Panc1 (cell line): ENCODE data around the gene SYCN. TPM values are rescaled to one million over a fixed set of nuclear protein-coding genes. Genes with fewer than 3 reads are reported as not detected.

Experiments
- ATAC-seq: fragments of 200-7000 bp; cut with Tn5 transposase; 2 replicates; pipeline ENCODE4 v1.9.1; 2020; ENCODE audit warnings: mild to moderate bottlenecking, moderate library complexity
- BruUV-seq: library from RNA; stranded (reverse); fragments of 400-500 nt; replicated peaks from 2 replicates; lab custom pipeline; 2021; lab: Mats Ljungman, UMichigan
- CTCF ChIA-PET: fragments of 300-600 bp; sonication (Branson Sonifier 250); formaldehyde crosslinking; loops from one replicate; lab custom pipeline; 2022; ENCODE audit warnings: antibody characterized with exemption; lab: Charles Lee
- POLR2A ChIA-PET: fragments of 300-600 bp; sonication (Branson Sonifier 250); formaldehyde crosslinking; loops from one replicate; lab custom pipeline; 2022; ENCODE audit warnings: antibody characterized with exemption; lab: Charles Lee
- DNase-seq: peaks from one replicate; pipeline ENCODE4 v3.0.0-alpha.2; 2010; ENCODE audit warnings: low read depth, low spot score
- H3K27ac ChIP-seq: 2 replicates; pipeline ENCODE4 v1.5.1; 2011; ENCODE audit warnings: mild to moderate bottlenecking, low read length, inconsistent platforms
- H3K27me3 ChIP-seq: fragments of 200-500 bp; sonication (Bioruptor generic); 2 replicates; pipeline ENCODE4 v1.6.0; 2014; ENCODE audit warnings: low read length, inconsistent platforms; ENCODE audit not compliant: control insufficient read depth, insufficient read depth
- H3K36me3 ChIP-seq: fragments of 200-500 bp; sonication (Bioruptor generic); 2 replicates; pipeline ENCODE4 v1.5.1; 2014; ENCODE audit warnings: inconsistent platforms, mild to moderate bottlenecking, low read length, moderate library complexity; ENCODE audit not compliant: control insufficient read depth, insufficient read depth
- H3K4me1 ChIP-seq: 2 replicates; pipeline ENCODE4 v1.5.1; 2011; ENCODE audit warnings: inconsistent platforms, mild to moderate bottlenecking, low read length, moderate library complexity; ENCODE audit not compliant: control insufficient read depth, insufficient read depth
- H3K4me3 ChIP-seq, 2 experiments: 2 replicates each; pipeline ENCODE4 v1.5.1; 2011 to 2012; ENCODE audit warnings: low read depth in 2 of 2, low read length in 2 of 2, mild to moderate bottlenecking in 2 of 2, inconsistent platforms in 1 of 2, moderate library complexity in 1 of 2
- H3K9me3 ChIP-seq: fragments of 200-500 bp; sonication (Bioruptor generic); 2 replicates; pipeline ENCODE4 v1.5.1; 2014; ENCODE audit warnings: low read depth, mild to moderate bottlenecking, inconsistent platforms, low read length, moderate library complexity; ENCODE audit not compliant: control insufficient read depth, insufficient read depth
- POLR2AphosphoS5 ChIP-seq: IDR thresholded peaks from 2 replicates; pipeline ENCODE4 v1.6.1; 2012; ENCODE audit warnings: mild to moderate bottlenecking, low read depth, low read length, moderate library complexity
- REST ChIP-seq, 2 experiments: IDR thresholded peaks; 2 replicates each; pipeline ENCODE4 v1.6.1; 2011 to 2012; ENCODE audit warnings: low read depth in 2 of 2, control low read depth in 1 of 2, low read length in 1 of 2, mild to moderate bottlenecking in 1 of 2, moderate library complexity in 1 of 2; ENCODE audit not compliant: insufficient read depth in 1 of 2
- SIN3A ChIP-seq: IDR thresholded peaks from 2 replicates; pipeline ENCODE4 v1.6.1; 2012; ENCODE audit warnings: low read depth, mild to moderate bottlenecking, low read length, moderate library complexity, borderline replicate concordance; ENCODE audit not compliant: insufficient read depth
- TCF7L2 ChIP-seq: IDR thresholded peaks from 2 replicates; pipeline ENCODE4 v1.6.1; 2011; ENCODE audit warnings: mild to moderate bottlenecking, low read depth, low read length, inconsistent platforms
- in situ Hi-C: cut with HindIII; loops from 2 replicates; pipeline ENCODE4 v1.10.0; 2016; ENCODE audit warnings: low sequenced_read_pairs, low pct_unique_long_range_greater_than_20kb
- intact Hi-C: fragments of 100-400 bp; cut with micrococcal nuclease; formaldehyde crosslinking; loops from one replicate; pipeline ENCODE4 v1.10.0; 2022; ENCODE audit not compliant: unreplicated experiment
- total RNA-seq: library from RNA; stranded (reverse); gene quantifications from one replicate; pipeline ENCODE4 v1.2.1, GENCODE V29; 2021; ENCODE audit not compliant: unreplicated experiment
- TF ChIP-seq, protein P1 (sequence below): fragments of 450-650 bp; IDR thresholded peaks from 2 replicates; pipeline ENCODE4 v1.5.1; 2017; ENCODE audit warnings: mild to moderate bottlenecking

Gene SYCN
- total RNA-seq, 1 experiment from 2014 or later = 0.33 TPM

DNA sequence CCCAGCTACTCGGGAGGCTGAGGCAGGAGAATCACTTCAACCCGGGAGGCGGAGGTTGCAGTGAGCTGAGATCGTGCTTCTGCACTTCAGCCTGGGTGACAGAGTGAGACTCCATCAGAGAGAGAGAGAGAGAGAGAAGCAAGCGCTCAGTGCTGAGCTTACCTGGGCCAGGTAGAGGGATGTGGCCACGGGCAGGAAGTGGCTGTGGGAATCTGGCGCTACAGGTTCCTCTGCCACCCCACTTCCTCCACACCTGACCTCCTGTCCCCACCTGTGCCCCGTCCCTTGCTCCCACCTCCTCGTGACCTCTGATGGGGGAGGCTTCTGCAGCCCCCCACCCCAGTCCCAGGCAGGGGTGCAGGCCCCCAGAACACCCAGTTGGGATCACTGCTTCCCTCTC lies 8.3 kb downstream of the SYCN start:
- ATAC-seq (peak; percentile 4; the same call in 1 of the 2 replicates), DNase-seq (no peak)
- TF ChIP-seq TCF7L2 = no peak
- Histone ChIP-seq H3K27me3 (no peaks in the 10 kb centered on the region), H3K36me3 (no peaks in the 10 kb centered on the region), H3K27ac (no peak overlapping the region), H3K9me3 (no peaks in the 10 kb centered on the region), H3K4me1 (peaks cover 12% of the 10 kb centered on the region), H3K4me3 (no peak overlapping the region)
- intact Hi-C loops = no loop called here
- POLR2A ChIA-PET = interaction anchor here (0.5 kb wide), 3 partner anchors 11 to 599 kb away, joined by 3 to 8 read pairs (median 3); no protein-coding TSS in a partner anchor
- CTCF ChIA-PET = interaction anchor here (0.5 to 1.0 kb wide), 4 partner anchors 74 to 1110 kb away, joined by 3 to 5 read pairs (median 4); partner anchors contain the start of gene SAMD4B
- no TSS peak for BruUV-seq
- in situ Hi-C loops = no loop called here

DNA sequence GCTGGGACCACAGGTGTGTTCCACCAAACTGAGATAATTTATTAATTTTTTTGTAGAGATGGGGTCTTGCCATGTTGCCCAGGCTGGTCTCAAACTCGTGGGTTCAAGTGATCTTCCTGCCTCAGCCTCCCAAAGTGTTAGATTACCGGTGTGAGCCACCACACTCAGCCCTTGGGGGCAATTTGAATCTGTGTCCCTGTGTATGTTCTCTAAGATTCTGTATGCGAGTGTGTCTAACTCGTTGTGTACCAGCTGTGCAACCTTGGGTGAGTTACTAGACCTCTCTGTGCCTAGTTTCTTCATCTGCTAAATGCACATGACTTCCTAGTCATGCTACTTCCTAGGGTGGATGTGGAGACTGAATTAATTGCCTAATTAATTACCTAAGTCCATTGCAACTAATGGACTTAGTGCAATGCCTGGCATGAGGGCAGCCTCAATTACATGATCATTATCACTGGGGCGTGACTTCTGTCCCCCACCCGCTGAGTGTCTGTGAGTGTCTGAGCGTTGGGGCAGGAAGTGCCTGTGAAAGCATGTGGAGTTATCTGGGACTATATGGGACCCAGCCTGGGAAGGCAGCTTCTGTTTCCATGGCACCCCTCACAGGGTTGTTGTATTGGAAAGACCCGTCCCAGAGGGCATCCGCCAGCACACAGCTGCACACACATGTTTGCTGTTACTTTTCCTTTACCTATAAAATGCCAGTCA lies 9.1 kb downstream of the SYCN start:
- peaks cover 12% of the 10 kb centered on the region for H3K4me1 ChIP-seq
- in situ Hi-C loops (no loop called here), intact Hi-C loops (no loop called here)
- no peak overlapping the region for H3K4me3 ChIP-seq
- DNase-seq = no peak
- TF ChIP-seq REST (IDR thresholded peaks at IDR 0.05; ENCODE audit: insufficient read depth in 1 of 2, low read depth in 2 of 2, low read length in 1 of 2) (no peak), TCF7L2 (no peak), POLR2AphosphoS5 (no peak), SIN3A (no peak)
- TF ChIP-seq, protein P1, sequence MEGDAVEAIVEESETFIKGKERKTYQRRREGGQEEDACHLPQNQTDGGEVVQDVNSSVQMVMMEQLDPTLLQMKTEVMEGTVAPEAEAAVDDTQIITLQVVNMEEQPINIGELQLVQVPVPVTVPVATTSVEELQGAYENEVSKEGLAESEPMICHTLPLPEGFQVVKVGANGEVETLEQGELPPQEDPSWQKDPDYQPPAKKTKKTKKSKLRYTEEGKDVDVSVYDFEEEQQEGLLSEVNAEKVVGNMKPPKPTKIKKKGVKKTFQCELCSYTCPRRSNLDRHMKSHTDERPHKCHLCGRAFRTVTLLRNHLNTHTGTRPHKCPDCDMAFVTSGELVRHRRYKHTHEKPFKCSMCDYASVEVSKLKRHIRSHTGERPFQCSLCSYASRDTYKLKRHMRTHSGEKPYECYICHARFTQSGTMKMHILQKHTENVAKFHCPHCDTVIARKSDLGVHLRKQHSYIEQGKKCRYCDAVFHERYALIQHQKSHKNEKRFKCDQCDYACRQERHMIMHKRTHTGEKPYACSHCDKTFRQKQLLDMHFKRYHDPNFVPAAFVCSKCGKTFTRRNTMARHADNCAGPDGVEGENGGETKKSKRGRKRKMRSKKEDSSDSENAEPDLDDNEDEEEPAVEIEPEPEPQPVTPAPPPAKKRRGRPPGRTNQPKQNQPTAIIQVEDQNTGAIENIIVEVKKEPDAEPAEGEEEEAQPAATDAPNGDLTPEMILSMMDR = no peak
- ChIA-PET POLR2A (interaction anchor here (0.5 to 0.6 kb wide), 4 partner anchors 12 to 600 kb away, joined by 3 to 8 read pairs (median 3); partner anchors contain the start of gene TIMM50), CTCF (interaction anchor here (0.7 kb wide), 1 partner anchor 147 kb away, joined by 3 read pairs; the partner anchor contains the start of gene SAMD4B)
- peak; percentile 32 for ATAC-seq
- no peaks in the 10 kb centered on the region for H3K36me3 ChIP-seq
- H3K27me3 ChIP-seq = no peaks in the 10 kb centered on the region
- no peak overlapping the region for H3K27ac ChIP-seq
- H3K9me3 ChIP-seq = no peaks in the 10 kb centered on the region
- no TSS peak for BruUV-seq

DNA sequence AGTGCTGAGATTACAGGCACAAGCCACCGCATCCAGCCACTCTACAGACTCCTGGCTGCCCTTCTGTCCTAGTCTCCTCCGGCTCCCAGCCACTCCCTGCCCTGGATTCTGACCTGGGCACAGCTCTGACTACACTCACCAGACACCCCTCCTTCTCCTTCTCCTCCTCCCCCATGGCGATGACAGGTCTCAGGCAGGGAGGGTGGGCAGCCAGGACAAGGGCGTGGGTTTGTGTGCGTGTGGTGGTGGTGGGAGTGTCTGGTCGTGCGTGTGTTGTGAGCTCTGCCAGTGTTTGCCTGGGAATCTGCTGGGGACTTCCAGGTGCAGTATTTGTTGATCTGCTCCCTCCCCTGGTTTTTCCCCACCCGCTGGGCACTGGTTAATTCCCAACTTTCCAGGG lies 10.3 kb downstream of the SYCN start:
- intact Hi-C loops = no loop called here
- CTCF ChIA-PET = interaction anchor here (0.5 to 1.0 kb wide), 3 partner anchors 9 to 599 kb away, joined by 3 to 5 read pairs (median 4); partner anchors contain the start of gene ZFP36

More for the DNA sequence above, 10.3 kb downstream of the SYCN start:
- Histone ChIP-seq H3K9me3 (no peaks in the 10 kb centered on the region), H3K27ac (no peak overlapping the region), H3K4me1 (peaks cover 12% of the 10 kb centered on the region), H3K4me3 (no peak overlapping the region), H3K27me3 (no peaks in the 10 kb centered on the region), H3K36me3 (no peaks in the 10 kb centered on the region)
- ATAC-seq (peak; percentile 52), DNase-seq (no peak)
- POLR2A ChIA-PET = interaction anchor here (0.6 to 0.8 kb wide), 6 partner anchors 16 to 593 kb away, joined by 3 to 9 read pairs (median 4); no protein-coding TSS in a partner anchor
- TF ChIP-seq REST (IDR thresholded peaks at IDR 0.05; ENCODE audit: insufficient read depth in 1 of 2, low read depth in 2 of 2, low read length in 1 of 2) (peak in 1 of 2 experiments; percentile 55; a peak in 1 of 4 replicates), SIN3A (no peak)
- no TSS peak for BruUV-seq
- in situ Hi-C loops = no loop called here
